ENCODE measurements around the gene PARD3B. TPM values are rescaled to one million over a fixed set of nuclear protein-coding genes. Genes with fewer than 3 reads are reported as not detected.

Gene PARD3B
- total RNA-seq, 1 donor from 2014 or later: 12.3 TPM

DNA sequence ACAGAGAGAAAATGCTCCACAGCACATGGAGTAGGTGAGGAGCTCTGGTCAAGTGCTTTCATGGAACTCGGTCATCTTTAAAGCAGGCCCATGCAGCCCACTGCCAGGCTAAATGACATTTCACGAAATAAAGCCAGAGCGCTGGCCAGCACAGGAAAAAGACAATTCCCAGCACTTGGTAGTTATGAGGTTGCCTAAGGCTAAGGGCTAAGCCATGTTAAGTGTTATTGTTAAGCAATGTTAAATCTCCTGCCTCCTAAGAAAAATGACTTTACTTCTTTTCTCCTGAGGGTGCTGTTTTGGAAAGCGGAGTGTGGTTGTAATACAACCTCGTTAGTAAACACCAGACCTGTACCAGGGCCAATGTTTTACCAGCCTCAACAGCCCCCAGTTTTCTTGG, 1011.1 kb downstream of the PARD3B start:
- H3K27ac ChIP-seq: no peak overlapping the region
- H3K27me3 ChIP-seq: no peaks in the 10 kb centered on the region
- no peaks in the 10 kb centered on the region for H3K36me3 ChIP-seq
- no peaks in the 10 kb centered on the region for H3K9me3 ChIP-seq
- no peak for TF ChIP-seq POLR2A (IDR thresholded peaks at IDR 0.05)
- TF ChIP-seq, protein P1, sequence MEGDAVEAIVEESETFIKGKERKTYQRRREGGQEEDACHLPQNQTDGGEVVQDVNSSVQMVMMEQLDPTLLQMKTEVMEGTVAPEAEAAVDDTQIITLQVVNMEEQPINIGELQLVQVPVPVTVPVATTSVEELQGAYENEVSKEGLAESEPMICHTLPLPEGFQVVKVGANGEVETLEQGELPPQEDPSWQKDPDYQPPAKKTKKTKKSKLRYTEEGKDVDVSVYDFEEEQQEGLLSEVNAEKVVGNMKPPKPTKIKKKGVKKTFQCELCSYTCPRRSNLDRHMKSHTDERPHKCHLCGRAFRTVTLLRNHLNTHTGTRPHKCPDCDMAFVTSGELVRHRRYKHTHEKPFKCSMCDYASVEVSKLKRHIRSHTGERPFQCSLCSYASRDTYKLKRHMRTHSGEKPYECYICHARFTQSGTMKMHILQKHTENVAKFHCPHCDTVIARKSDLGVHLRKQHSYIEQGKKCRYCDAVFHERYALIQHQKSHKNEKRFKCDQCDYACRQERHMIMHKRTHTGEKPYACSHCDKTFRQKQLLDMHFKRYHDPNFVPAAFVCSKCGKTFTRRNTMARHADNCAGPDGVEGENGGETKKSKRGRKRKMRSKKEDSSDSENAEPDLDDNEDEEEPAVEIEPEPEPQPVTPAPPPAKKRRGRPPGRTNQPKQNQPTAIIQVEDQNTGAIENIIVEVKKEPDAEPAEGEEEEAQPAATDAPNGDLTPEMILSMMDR (IDR thresholded peaks at IDR 0.05): no peak
- TF ChIP-seq POLR2AphosphoS5 (IDR thresholded peaks at IDR 0.05; ENCODE audit: insufficient read depth in 1 of 2, low read depth in 1 of 2): no peak
- intact Hi-C loops (cut with DNase I): no loop called here
- no peak overlapping the region for H3K4me3 ChIP-seq
- no peak for DNase-seq (ENCODE audit: extremely low spot score in 2 of 2)
- H3K4me1 ChIP-seq: no peaks in the 10 kb centered on the region

DNA sequence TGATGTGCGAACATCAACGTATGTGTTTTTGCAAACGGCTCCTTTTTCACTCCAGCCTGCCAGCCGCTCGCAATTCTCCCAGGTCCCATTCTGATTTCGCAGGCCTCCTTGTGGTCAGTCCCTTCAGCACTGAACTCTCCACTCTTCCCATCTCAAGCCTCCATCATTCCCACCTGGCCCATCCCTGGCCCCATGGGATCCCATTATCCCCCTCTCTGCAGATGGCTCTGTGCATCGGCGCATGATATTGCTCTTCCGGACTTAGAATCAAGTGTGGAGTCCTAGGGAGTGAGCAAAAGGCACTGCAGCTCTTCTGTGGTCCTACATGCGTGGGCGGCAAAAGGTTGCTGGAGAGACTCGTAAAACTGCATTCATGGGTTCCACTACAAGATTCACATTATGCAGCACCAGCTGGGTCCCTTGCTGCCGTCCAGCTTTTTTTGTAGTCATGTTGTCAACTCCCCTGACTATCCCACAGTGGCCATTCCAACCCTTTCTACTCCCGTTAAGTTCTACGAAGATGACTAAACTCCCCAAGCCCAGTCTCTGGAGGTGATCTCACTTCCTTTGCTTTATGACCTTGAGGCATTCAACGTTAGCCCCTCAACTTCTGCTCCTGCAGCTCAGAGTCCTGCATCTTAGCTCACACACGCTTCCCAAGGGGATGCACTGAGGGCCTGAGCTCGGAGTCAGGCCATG, 1011.7 kb downstream of the PARD3B start:
- Histone ChIP-seq H3K4me3 (no peak overlapping the region), H3K36me3 (no peaks in the 10 kb centered on the region), H3K27me3 (no peaks in the 10 kb centered on the region), H3K27ac (no peak overlapping the region), H3K4me1 (no peaks in the 10 kb centered on the region), H3K9me3 (no peaks in the 10 kb centered on the region)
- intact Hi-C loops (cut with DNase I): no loop called here
- DNase-seq (ENCODE audit: extremely low spot score in 2 of 2): no peak
- TF ChIP-seq, protein P1 (IDR thresholded peaks at IDR 0.05): no peak
- TF ChIP-seq POLR2AphosphoS5 (IDR thresholded peaks at IDR 0.05; ENCODE audit: insufficient read depth in 1 of 2, low read depth in 1 of 2) (no peak), POLR2A (IDR thresholded peaks at IDR 0.05) (no peak)

DNA sequence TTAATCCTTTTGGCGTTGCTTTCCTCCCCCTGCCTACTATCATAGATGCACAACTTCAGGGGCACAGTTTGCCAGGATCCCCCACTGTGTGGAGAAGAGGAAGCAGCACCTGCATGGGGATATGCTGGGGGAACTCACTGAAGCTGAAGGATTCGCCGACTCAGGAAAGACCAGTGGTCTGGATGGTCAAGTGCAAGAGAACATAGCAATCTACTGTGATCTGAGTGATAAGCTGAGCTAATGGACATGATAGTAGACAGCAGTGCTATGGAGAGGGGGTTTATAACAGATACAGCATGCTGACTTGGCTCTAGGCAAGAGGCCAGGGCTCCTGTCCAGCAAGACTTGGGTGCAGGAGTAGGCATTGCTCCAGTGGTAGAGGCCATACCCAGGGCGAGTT, 1012.6 kb downstream of the PARD3B start:
- H3K4me1 ChIP-seq: no peaks in the 10 kb centered on the region
- intact Hi-C loops (cut with DNase I): no loop called here
- H3K27me3 ChIP-seq: no peaks in the 10 kb centered on the region
- H3K27ac ChIP-seq: no peak overlapping the region
- H3K36me3 ChIP-seq: no peaks in the 10 kb centered on the region
- no peak overlapping the region for H3K4me3 ChIP-seq
- H3K9me3 ChIP-seq: no peaks in the 10 kb centered on the region
- no peak for DNase-seq (ENCODE audit: extremely low spot score in 2 of 2)
- TF ChIP-seq, protein P1 (IDR thresholded peaks at IDR 0.05): no peak
- TF ChIP-seq POLR2A (IDR thresholded peaks at IDR 0.05) (no peak), POLR2AphosphoS5 (IDR thresholded peaks at IDR 0.05; ENCODE audit: insufficient read depth in 1 of 2, low read depth in 1 of 2) (no peak)

DNA sequence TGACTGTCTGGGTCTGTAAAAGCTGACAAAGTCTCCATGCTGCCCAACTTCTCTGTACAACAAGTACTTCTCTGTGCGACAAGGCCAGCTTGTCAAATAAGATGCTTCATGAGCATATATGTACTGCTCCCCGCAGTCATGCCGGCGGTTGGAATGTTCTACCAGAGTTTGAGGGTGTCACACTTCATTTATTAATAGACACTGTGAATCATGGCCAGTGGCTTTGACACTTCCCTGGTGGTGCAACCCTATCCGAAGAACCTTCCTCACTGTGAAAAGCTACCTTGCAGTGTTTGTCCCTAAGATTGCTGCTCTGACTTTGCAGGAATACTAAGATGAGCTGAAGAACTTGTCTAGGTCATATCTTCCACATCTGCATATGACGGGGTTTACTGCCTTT, 1016.2 kb downstream of the PARD3B start:
- H3K27me3 ChIP-seq: no peaks in the 10 kb centered on the region
- H3K4me3 ChIP-seq: no peak overlapping the region
- H3K9me3 ChIP-seq: no peaks in the 10 kb centered on the region
- no peak overlapping the region for H3K27ac ChIP-seq
- no peaks in the 10 kb centered on the region for H3K4me1 ChIP-seq
- H3K36me3 ChIP-seq: no peaks in the 10 kb centered on the region
- TF ChIP-seq POLR2AphosphoS5 (IDR thresholded peaks at IDR 0.05; ENCODE audit: insufficient read depth in 1 of 2, low read depth in 1 of 2) (no peak), POLR2A (IDR thresholded peaks at IDR 0.05) (no peak)
- TF ChIP-seq, protein P1 (IDR thresholded peaks at IDR 0.05): no peak
- no peak for DNase-seq (ENCODE audit: extremely low spot score in 2 of 2)
- intact Hi-C loops (cut with DNase I): no loop called here

DNA sequence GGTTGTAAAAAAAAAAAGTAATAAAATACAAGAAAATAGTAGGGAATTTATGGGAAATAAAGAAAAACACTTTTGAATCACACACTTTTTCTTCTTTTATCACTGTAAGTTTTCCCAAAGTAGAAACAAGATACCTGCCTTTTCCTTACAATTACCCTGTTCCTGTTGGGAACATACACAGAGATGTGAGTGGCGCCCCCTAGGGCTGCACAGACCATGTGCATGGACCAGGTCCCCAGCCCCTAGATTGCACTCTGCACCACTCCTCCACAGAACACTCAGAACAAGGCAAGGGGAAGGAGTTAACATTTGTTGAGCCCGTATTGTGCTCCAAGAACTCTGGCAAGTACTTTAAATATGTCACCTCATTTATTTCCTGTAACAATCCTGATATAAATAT, 1018.4 kb downstream of the PARD3B start:
- no peak for TF ChIP-seq POLR2AphosphoS5 (IDR thresholded peaks at IDR 0.05; ENCODE audit: insufficient read depth in 1 of 2, low read depth in 1 of 2)
- no peak for TF ChIP-seq POLR2A (IDR thresholded peaks at IDR 0.05)
- TF ChIP-seq, protein P1 (IDR thresholded peaks at IDR 0.05): no peak
- no peak for DNase-seq (ENCODE audit: extremely low spot score in 2 of 2)
- Histone ChIP-seq H3K4me1 (no peaks in the 10 kb centered on the region), H3K27me3 (no peaks in the 10 kb centered on the region), H3K9me3 (no peaks in the 10 kb centered on the region), H3K36me3 (no peaks in the 10 kb centered on the region), H3K4me3 (no peak overlapping the region), H3K27ac (no peak overlapping the region)
- intact Hi-C loops (cut with DNase I): no loop called here
